Measurements from ENCODE around the gene MEX3D. TPM values are rescaled to one million over a fixed set of nuclear protein-coding genes. Genes with fewer than 3 reads are reported as not detected.

MEX3D gene
- total RNA-seq, 1 donor from 2014 or later, result 75.6 TPM

Other genes starting within 250 kb of the MEX3D start
- gene NDUFS7, start 184.4 kb downstream of the MEX3D start, total RNA-seq, result 64.9 and 110 TPM in 2 replicates
- gene GAMT, start 166.8 kb downstream of the MEX3D start, total RNA-seq, result 8.3 and 12.6 TPM in 2 replicates
- 46.4 and 48.4 TPM in 2 replicates for gene DAZAP1, start 160.7 kb downstream of the MEX3D start, total RNA-seq
- gene RPS15, start 129.9 kb downstream of the MEX3D start, total RNA-seq, result 338 and 383 TPM in 2 replicates
- under 0.01 TPM in 2 replicates for gene APC2, start 118.2 kb downstream of the MEX3D start, total RNA-seq
- gene C19orf25, start 89.1 kb downstream of the MEX3D start, total RNA-seq, result 13.5 and 17.5 TPM in 2 replicates
- 0.44 and 0.60 TPM in 2 replicates for gene PCSK4, start 78.0 kb downstream of the MEX3D start, total RNA-seq
- 0.20 and 0.44 TPM in 2 replicates for gene REEP6, start 77.1 kb downstream of the MEX3D start, total RNA-seq
- not detected in 2 replicates for gene ADAMTSL5, start 55.3 kb downstream of the MEX3D start, total RNA-seq
- gene PLK5, start 44.2 kb downstream of the MEX3D start, total RNA-seq, result not detected in 2 replicates
- gene MBD3, start 24.5 kb upstream of the MEX3D start, total RNA-seq, result 46.0 and 79.4 TPM in 2 replicates
- 127 and 151 TPM in 2 replicates for gene UQCR11, start 37.1 kb upstream of the MEX3D start, total RNA-seq
- 47.9 and 48.6 TPM in 2 replicates for gene TCF3, start 84.3 kb upstream of the MEX3D start, total RNA-seq
- not detected in 2 replicates for gene ONECUT3, start 185.2 kb upstream of the MEX3D start, total RNA-seq
- 0.20 and 0.65 TPM in 2 replicates for gene ATP8B3, start 244.0 kb upstream of the MEX3D start, total RNA-seq

Measured in lung microvascular endothelial cell (primary cell).